Endodermal cell (in vitro differentiated cells): Measurements from ENCODE around the gene TRIM33. TPM values are rescaled to one million over a fixed set of nuclear protein-coding genes. Genes with fewer than 3 reads are reported as not detected.

Experiments used
- DNase-seq: peaks from one replicate; pipeline ENCODE4 v3.0.0-alpha.2; 2017
- H3K27ac ChIP-seq: 2 replicates; pipeline ENCODE4 v1.5.1; 2013; ENCODE audit warnings: mild to moderate bottlenecking, low read depth, low read length, moderate library complexity
- H3K27me3 ChIP-seq: 2 replicates; pipeline ENCODE4 v1.6.1; 2013; ENCODE audit warnings: mild to moderate bottlenecking, low read length, moderate library complexity; ENCODE audit not compliant: insufficient read depth, control insufficient read depth, poor library complexity, severe bottlenecking
- H3K36me3 ChIP-seq: 2 replicates; pipeline ENCODE4 v1.7.0; 2013; ENCODE audit warnings: mild to moderate bottlenecking, low read length, moderate library complexity; ENCODE audit not compliant: control insufficient read depth, insufficient read depth
- H3K4me1 ChIP-seq: one replicate; pipeline ENCODE4 v1.7.0; 2013; ENCODE audit warnings: low read length; ENCODE audit not compliant: control insufficient read depth, insufficient read depth
- H3K4me3 ChIP-seq: 2 replicates; pipeline ENCODE4 v1.5.1; 2013; ENCODE audit warnings: mild to moderate bottlenecking, low read length, moderate library complexity
- H3K9ac ChIP-seq: 2 replicates; pipeline ENCODE4 v1.6.1; 2013; ENCODE audit warnings: mild to moderate bottlenecking, low read length, moderate library complexity; ENCODE audit not compliant: poor library complexity, severe bottlenecking; ENCODE audit errors: extremely low read depth
- H3K9me3 ChIP-seq: 2 replicates; pipeline ENCODE4 v1.6.1; 2013; ENCODE audit warnings: mild to moderate bottlenecking, low read length, moderate library complexity; ENCODE audit not compliant: control insufficient read depth
- H3K27ac Mint-ChIP-seq: 2 replicates; pipeline ENCODE4 v1.8.0; 2020; ENCODE audit warnings: mixed read lengths
- H3K27me3 Mint-ChIP-seq: 2 replicates; pipeline ENCODE4 v1.8.0; 2021; ENCODE audit warnings: mild to moderate bottlenecking, mixed read lengths; ENCODE audit not compliant: insufficient read depth
- H3K36me3 Mint-ChIP-seq: 2 replicates; pipeline ENCODE4 v1.8.0; 2020; ENCODE audit warnings: low read depth, mixed read lengths
- H3K4me1 Mint-ChIP-seq: 2 replicates; pipeline ENCODE4 v1.8.0; 2020; ENCODE audit warnings: mixed read lengths
- H3K4me3 Mint-ChIP-seq: 2 replicates; pipeline ENCODE4 v1.8.0; 2020; ENCODE audit warnings: mild to moderate bottlenecking, moderate library complexity, mixed read lengths
- H3K9me3 Mint-ChIP-seq: 2 replicates; pipeline ENCODE4 v1.8.0; 2020; ENCODE audit warnings: mild to moderate bottlenecking, mixed read lengths
- WGBS, 2 experiments: methylation state at CpG; one replicate each; pipeline versions ENCODE4 v1.1.5 to v1.1.7; 2013; ENCODE audit warnings: missing lambda C conversion rate in 2 of 2, mixed read lengths in 1 of 2; ENCODE audit not compliant: insufficient coverage in 1 of 2, insufficient read length in 1 of 2; 5-methylcytosine and 5-hydroxymethylcytosine counted together
- total RNA-seq, 2 donors: library from RNA; stranded (reverse); fragmentation: NEBNext Ultra II Directional in 1 of 2; extraction: Animal tissue kit (Norgen Biotek cat#: 25700) in 1 of 2; gene quantifications; 2 replicates in 1 of 2; 3 replicates in 1 of 2; pipeline ENCODE4 v1.2.1, GENCODE V29; 2021
- TF ChIP-seq, protein P1 (sequence below): fragments of 200-600 bp; sonication (generic); conservative IDR thresholded peaks from 2 replicates; pipeline ENCODE4 v1.5.0; 2021; ENCODE audit warnings: antibody characterized with exemption, mild to moderate bottlenecking

Gene TRIM33
- total RNA-seq, 2 donors from 2014 or later = 47.2 to 50.6 TPM

DNA sequence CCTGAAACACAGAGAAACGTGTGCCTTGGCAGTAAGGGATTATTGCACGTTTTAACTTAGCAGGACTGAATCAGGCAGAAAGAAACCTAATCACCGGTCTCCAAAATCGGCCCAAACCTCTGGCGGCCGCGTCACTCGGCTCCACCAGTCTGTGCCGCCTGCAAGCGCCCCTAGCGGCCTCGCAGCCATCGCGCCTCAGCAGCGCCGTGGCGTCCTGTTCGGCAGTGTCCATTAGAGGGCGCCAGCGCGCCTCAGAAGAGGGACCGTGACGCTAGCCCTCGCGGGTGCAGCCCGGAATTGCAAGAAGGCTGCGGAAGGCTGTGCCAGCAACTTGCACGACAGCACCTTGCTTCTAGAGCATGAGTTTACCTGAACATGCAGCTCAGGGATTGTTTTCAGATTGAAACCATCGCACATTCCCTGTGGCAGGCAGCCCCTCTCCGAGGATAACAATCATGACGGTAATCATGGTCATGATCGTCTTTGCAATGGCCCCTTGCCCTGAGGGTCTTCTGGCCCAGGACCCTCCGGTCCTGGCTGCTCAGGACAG is 164.4 kb downstream of the TRIM33 start:
- Histone ChIP-seq H3K9me3 (no peaks in the 10 kb centered on the region), H3K4me3 (peak overlapping the region; percentile 73), H3K27me3 (peaks cover 28% of the 10 kb centered on the region), H3K9ac (no peak overlapping the region), H3K36me3 (no peaks in the 10 kb centered on the region), H3K27ac (no peak overlapping the region), H3K4me1 (no peaks in the 10 kb centered on the region)
- TF ChIP-seq, protein P1, sequence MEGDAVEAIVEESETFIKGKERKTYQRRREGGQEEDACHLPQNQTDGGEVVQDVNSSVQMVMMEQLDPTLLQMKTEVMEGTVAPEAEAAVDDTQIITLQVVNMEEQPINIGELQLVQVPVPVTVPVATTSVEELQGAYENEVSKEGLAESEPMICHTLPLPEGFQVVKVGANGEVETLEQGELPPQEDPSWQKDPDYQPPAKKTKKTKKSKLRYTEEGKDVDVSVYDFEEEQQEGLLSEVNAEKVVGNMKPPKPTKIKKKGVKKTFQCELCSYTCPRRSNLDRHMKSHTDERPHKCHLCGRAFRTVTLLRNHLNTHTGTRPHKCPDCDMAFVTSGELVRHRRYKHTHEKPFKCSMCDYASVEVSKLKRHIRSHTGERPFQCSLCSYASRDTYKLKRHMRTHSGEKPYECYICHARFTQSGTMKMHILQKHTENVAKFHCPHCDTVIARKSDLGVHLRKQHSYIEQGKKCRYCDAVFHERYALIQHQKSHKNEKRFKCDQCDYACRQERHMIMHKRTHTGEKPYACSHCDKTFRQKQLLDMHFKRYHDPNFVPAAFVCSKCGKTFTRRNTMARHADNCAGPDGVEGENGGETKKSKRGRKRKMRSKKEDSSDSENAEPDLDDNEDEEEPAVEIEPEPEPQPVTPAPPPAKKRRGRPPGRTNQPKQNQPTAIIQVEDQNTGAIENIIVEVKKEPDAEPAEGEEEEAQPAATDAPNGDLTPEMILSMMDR = peak; percentile 100
- Mint-ChIP-seq H3K9me3 (peaks cover under 1% of the 10 kb centered on the region), H3K36me3 (no peaks in the 10 kb centered on the region), H3K4me3 (peak overlapping the region; percentile 50), H3K27ac (peak overlapping the region; percentile 93), H3K27me3 (peaks cover 24% of the 10 kb centered on the region), H3K4me1 (peaks cover 10% of the 10 kb centered on the region)
- DNase-seq = peak; percentile 99
- WGBS, 2 experiments = 7 to 11% methylated on average over 30 to 33 of the region's 33 CpGs

DNA sequence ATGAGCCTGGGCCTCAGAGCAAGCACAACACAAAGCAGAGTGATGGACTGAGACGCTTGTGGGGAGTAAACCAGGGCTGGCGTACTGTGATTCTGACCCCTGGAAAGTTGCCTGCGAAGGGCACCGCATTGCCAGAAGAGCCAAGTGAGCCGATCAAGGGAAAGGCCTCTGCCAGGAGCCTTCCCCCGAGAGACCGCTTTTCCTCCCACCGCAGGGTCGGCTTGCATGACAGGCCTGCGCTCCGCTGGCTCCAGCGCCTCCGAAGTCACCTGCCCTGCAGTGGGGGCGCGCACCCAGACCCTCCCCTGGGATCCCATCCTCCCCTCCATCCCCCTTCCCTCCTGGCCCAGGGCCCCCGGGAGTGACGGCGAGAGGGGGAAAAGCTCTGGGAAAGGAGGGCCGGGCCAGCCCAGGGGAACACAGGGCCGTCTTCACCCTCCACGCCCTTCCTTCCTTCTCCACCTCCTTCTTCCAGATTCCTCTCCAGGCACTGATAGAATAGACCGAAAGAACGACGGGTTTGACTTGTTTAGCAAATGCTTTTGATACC is 165.0 kb downstream of the TRIM33 start:
- H3K36me3 ChIP-seq = no peaks in the 10 kb centered on the region
- H3K4me1 ChIP-seq = no peaks in the 10 kb centered on the region
- no peak overlapping the region for H3K9ac ChIP-seq
- H3K9me3 ChIP-seq = peaks cover 5% of the 10 kb centered on the region
- peak overlapping the region; percentile 50 for H3K4me3 Mint-ChIP-seq
- H3K4me3 ChIP-seq = peak overlapping the region; percentile 73
- H3K27me3 ChIP-seq = peaks cover 28% of the 10 kb centered on the region
- DNase-seq = peak; percentile 82
- TF ChIP-seq, protein P1 = no peak
- H3K27me3 Mint-ChIP-seq = peaks cover 28% of the 10 kb centered on the region
- no peaks in the 10 kb centered on the region for H3K36me3 Mint-ChIP-seq
- peaks cover 6% of the 10 kb centered on the region for H3K9me3 Mint-ChIP-seq
- H3K27ac Mint-ChIP-seq = peak overlapping the region; percentile 93
- H3K27ac ChIP-seq = no peak overlapping the region
- 42 to 72% methylated on average over 10 to 24 of the region's 24 CpGs for WGBS, 2 experiments
- H3K4me1 Mint-ChIP-seq = peaks cover 10% of the 10 kb centered on the region

DNA sequence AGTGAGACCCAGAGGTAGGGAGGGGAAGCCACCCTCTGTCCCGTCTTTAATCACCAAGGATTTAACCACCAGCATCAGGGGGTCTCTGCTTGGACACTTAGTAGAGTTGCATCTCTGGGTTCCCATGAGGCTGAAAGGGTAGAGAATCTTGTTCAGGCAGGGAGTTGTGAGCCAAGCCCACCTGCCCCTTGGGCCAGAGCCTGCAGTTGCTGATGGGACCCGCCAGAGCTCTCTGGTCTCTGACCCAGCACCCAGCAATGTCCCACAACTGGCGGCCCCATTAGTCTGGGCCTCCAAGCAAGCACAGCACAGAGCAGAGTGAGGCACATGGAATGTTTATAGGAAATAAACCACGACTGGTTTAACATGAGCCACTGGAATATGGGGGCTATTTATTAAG is 166.3 kb downstream of the TRIM33 start:
- Mint-ChIP-seq H3K4me1 (peaks cover 19% of the 10 kb centered on the region), H3K9me3 (peaks cover 15% of the 10 kb centered on the region), H3K27ac (no peak overlapping the region), H3K4me3 (no peak overlapping the region), H3K36me3 (no peaks in the 10 kb centered on the region), H3K27me3 (peaks cover 29% of the 10 kb centered on the region)
- Histone ChIP-seq H3K36me3 (no peaks in the 10 kb centered on the region), H3K27ac (no peak overlapping the region), H3K9me3 (peaks cover 13% of the 10 kb centered on the region), H3K9ac (no peak overlapping the region), H3K4me1 (peaks cover 3% of the 10 kb centered on the region), H3K4me3 (no peak overlapping the region), H3K27me3 (peaks cover 28% of the 10 kb centered on the region)
- TF ChIP-seq, protein P1 = no peak
- WGBS, 2 experiments = 89 to 93% methylated on average over 2 to 4 of the region's 4 CpGs
- no peak for DNase-seq

Other genes starting within 250 kb of the TRIM33 start
- 10 to 100 TPM; 56.8 to 56.9 TPM for gene BCAS2, start 70.4 kb upstream of the TRIM33 start, total RNA-seq
- 10 to 100 TPM; 25.6 to 40.3 TPM for gene DENND2C, start 158.8 kb upstream of the TRIM33 start, total RNA-seq
- gene AMPD1, start 184.3 kb upstream of the TRIM33 start, total RNA-seq = not detected
- gene NRAS, start 205.6 kb upstream of the TRIM33 start, total RNA-seq = 10 to 100 TPM; 75.0 to 78.0 TPM
- gene CSDE1, start 246.8 kb upstream of the TRIM33 start, total RNA-seq = 100 to 1,000 TPM; 491 to 517 TPM